IPS-NIHi11 (cell line): ENCODE data around the gene KLHL29.

Experiments used
- DNase-seq: peaks from one replicate; pipeline ENCODE4 v3.0.0; 2012; ENCODE audit warnings: mixed read lengths, low spot score

Gene KLHL29

DNA sequence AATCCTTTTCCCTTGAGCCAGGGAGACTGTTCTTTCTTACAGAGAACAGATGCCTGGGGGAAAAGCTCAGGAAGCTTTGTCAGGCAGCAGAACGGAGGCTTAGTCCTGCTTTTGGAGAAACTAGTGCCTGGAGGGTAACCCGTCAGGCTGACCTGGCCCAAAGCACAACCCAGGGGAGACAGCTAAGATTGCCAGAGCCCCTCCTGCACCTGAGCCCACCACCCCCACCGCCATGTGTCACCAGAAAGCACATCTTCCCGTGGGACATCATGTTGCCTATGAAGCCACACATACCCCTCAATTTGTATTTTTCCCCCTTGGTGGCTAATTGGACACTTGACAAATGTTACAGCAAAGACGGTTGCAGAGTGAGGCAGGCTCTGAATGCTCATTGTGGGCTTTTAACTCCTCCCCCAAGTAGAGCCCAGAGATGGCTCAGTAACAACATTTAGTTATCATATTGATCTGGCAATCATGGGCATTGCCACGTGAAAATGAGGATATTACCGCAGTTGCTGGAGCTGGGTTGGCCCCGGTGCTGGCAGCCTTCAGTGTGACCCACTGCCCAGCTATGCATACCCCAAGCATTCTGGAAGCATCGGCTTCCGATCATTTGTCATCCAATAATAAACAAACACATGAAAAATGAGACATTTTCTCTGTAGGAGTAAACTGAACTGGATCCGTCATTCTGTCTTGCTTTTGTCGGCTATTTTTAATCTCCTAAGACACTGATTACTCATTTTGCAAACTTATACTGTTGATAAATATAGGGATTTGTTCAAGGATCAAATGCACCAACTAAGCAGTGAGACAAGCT lies 312.5 kb downstream of the KLHL29 start:
- DNase-seq, result no peak

DNA sequence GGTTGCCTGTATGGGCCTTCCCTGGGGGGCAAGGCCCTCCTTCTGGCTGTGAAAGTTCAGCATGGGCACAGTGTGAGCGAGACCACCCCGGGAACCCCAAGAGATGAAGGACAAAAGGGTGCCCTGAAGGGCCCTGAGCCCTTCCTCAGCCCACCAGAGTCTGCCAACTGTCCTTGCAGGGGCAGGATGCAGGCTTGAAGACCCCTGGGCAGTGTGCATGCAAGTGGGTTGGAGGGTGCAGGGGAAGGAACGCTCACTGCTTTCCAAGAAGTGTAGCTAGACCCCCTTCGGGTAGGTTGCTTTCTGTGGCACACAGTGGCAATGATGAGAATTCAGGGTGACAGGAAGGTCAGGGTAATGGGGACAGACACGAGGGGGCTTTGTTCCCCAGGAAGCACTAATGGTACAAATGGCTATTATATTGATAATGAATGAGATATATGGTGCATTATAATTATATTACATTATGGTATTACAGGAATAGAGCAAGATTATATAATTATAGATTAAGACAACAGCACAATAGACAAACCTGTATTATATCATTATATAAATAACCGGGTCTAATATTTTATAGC lies 313.2 kb downstream of the KLHL29 start:
- no peak for DNase-seq

DNA sequence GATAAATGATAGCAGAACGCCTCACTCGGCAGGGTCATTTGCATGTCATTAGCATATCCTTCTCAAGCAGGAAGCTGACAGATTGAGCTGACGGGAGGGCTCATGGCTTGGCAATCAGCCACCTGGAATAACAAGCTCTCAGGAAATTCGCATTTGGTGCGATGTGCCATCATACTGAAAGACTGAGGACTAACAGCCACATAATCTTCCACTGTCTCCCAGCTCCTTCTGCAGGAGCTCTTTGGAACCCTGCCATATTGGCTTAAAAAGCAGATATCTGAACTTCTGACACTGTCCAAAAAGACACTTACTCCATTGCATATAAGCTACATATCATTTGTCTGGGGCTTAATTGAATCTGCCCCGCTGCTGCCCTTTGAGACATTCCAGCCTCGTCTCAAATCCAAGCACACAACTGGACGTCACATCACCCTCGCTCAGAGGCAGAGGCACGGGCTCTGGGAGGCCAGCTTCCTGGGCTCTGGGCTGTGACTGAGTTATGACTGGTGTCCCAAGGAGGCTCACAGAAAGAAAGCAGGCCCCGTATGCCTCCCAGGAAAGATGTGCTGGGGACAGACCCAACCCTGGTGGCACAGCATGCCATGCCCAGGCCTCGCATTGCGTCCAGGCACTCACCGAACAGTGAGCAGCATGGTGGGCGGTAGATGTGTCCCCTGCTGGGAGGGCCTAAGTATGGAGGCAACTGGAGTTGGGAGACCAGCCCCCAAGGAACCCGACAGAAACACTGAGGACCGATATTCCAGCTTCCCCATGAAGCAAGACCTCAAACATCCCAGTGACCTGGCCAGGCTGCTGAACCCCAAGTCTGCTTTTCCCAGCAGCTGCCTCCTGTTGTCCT lies 314.0 kb downstream of the KLHL29 start:
- DNase-seq, result no peak

DNA sequence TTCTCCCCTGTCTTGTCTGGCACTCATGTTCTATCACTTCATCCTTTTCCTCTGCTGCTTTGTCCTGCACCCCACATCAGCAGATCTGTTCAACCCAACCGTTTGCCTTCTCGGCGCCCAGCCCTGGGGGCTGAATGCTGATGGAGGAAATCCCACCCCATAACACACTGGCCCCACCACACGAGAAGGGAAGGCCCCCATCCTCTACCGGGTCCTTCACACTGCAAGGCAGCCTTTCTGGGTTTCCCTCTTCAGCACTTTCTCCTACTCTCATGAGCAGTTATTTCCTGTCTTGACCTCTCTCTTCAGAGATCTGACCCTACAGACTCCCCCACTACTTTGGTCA lies 314.6 kb downstream of the KLHL29 start:
- DNase-seq, result no peak

DNA sequence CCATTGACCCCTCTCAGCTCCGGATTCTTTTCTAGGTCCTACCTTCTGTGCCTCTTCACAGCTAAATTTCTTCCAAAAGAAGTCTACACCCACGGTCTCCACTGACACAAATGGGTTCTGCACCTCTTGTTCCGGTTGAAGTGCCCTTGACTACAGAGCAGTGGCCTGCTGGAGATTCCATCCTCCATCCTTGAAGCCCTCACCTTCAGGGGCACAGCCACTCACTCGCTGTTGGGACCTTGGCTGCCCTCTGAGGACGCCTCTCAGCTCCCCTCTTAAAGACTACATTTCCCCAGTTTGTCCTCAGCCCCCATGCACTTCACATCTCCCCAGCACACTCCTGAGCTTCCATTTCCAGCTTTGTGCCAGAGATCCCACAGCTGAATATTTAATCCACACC lies 315.6 kb downstream of the KLHL29 start:
- peak; percentile 4 for DNase-seq

DNA sequence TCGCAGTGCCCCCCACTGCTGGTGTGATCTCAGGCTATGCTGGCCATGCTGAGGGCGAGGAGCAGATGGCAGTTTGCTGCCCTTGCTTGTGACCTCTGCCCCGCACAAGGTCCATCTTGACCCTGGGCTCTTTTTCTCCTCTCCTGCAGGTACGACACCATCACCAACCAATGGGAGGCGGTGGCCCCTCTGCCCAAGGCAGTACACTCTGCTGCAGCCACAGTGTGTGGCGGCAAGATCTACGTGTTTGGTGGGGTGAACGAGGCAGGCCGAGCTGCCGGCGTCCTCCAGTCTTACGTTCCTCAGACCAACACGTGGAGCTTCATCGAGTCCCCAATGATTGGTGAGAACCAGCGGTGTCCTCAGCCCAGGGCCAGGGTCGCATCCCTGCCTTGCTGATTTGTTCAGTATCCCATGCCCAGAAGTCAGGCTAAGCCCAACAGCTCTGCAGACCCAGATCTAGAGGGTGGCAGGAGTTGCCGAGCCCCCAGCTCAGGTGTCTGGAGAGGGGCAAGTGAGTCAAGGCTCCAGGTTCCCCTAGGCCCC lies 318.1 kb downstream of the KLHL29 start:
- peak; percentile 4 for DNase-seq

DNA sequence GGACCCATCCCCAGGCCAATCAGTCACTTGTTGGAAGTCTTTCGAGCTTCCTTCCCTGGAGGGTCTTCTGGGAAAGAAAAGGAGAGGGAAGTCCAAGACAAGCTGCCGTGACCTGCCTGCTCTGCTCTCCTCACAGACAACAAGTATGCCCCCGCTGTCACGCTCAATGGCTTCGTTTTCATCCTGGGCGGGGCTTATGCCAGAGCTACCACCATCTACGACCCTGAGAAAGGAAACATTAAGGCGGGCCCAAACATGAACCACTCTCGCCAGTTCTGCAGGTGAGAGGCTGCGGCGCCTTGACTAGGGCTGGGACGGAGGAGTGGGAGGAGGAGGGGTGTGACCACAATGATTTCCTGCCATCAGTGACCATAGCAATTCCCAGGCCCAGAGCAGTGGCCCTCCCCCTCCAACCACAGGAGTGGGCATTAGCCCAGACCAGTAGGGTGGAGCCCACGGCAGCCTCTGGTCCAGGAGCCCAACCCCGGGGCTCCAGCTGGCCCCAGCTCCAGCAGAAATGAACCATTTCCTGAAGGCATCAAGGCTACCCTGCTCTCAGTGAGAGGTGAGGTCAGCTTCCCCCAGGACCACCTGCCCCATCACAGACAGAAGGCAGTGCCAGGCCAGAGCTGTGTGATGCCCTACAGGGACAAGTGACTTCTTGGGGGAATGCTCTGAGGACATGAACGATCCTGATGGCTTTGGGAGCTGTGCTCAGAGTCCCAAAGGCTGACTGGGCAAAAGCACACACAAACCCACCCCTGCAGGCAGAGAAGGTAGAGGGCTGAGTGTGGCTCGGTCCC lies 318.8 kb downstream of the KLHL29 start:
- DNase-seq, result peak; percentile 11

GRCh38 chr2:23705771-23706612 lies 321.0 kb downstream of the KLHL29 start:
- DNase-seq, result peak; percentile 19

- DNase-seq, result peak; percentile 4
Measured at GRCh38 chr2:23706613-23707078, 321.7 kb downstream of the KLHL29 start.

DNA sequence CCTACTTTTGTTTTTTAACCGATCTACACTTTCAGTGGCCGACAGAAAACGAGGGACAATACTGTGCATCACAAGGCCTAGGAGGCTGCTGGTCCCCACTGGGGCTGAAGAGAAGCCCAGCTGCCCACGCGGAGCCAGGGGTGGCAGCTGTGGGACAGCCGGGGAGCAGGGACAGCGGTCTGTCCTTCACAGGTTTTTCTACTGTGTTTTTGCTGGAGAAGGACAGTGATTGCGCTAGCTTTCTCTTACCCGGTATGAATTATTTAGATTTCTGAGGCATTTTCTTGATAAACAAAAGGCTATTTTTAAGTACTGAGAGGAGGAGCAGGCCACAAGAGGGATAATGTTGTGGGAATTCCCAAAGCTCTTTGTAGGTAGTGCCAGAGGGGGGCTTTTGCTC lies 322.1 kb downstream of the KLHL29 start:
- peak; percentile 6 for DNase-seq

- no peak for DNase-seq
Measured at GRCh38 chr2:23708771-23709170, 323.8 kb downstream of the KLHL29 start.

DNA sequence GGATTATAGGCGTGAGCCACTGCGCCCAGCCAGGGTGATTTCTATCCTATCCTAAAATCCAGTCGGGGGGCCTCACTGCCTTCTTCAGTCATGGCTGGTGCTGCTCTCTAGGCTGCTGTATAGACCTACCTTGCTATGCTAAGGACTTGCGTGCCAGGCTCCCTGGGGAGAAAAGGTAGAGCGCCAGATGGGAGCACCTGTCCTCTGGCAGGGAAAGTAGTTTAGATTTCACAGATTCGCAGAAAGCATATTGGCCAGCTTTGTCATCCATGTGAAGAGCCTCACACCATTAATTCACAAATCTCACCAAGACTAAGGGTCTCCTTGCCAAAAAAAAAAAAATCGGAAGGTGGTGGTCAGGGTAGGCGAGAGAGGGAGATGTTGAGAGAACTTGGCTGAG lies 324.3 kb downstream of the KLHL29 start:
- DNase-seq, result no peak

DNA sequence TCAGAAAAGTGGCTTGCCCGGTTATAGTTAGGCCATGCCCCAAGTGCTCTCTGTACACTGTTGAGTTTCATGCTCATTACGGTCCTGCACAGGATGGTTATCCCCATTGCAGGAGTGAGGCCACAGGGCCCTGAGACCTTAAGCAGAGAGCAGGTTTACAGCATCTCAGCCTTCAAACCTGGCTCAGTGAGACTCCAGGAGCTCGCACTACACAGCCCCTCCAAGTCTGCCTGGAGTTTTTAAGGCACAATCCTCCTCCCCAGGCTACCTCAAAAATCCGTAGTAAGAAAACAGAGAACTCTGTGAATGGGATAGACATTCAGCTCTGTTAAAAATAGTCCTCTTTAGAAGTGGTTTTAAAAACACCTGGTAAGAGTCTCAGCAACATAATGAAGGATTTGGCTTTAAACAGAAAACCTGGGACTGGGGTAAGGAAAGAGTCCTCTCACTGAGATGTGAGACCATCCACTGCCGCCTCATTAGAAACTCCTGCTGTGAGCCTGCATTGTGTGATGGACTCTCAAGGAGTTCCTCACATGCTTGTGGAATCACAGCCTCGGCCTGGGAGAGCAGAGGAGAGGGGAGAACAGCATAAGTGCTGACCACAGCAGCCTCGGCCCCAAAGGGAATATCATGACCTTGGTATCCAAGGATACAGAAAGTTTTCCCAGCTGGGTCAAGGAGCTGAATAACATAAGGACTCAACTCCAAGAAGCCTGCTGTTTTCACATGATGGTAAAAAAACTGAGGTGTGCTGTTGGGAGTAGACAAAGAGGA lies 327.2 kb downstream of the KLHL29 start:
- peak; percentile 57 for DNase-seq

- DNase-seq, result peak; percentile 11
Measured at GRCh38 chr2:23712756-23713151, 327.8 kb downstream of the KLHL29 start.

GRCh38 chr2:23713351-23713750 lies 328.4 kb downstream of the KLHL29 start:
- DNase-seq, result no peak

DNA sequence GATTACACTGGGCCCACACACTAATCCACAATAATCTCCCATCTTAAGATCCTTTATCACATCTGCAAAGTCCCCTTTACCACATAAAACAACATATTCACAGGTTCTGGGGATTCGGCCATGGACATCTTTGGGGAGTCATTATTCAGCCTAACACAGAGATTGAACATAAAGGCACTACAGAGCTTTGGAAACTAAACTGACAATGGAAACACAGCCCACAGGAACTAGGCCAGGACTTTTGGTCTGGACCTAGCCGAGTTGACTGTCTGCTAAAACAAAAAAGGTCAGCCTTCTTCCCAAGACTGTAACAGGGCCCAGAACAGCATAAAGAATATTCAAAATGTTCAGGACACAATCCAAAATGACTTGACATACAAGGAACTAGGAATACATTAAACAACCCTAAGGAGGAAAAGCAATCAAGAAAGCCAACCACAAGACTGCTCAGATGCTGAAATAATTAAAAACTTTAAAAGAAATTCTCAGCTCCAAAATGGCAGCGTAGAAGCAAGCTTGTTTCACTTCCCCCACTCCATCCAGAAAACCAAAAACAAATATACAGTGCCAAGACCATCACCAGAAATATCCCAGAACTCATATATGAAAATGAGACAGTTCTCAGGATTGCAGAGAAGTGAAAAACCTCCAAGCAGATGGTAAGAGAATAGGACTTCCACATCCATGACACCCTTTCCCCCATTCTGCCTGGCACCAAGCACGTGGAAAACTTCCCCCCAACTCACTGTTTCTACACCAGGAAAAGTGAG lies 334.1 kb downstream of the KLHL29 start:
- DNase-seq, result no peak

DNA sequence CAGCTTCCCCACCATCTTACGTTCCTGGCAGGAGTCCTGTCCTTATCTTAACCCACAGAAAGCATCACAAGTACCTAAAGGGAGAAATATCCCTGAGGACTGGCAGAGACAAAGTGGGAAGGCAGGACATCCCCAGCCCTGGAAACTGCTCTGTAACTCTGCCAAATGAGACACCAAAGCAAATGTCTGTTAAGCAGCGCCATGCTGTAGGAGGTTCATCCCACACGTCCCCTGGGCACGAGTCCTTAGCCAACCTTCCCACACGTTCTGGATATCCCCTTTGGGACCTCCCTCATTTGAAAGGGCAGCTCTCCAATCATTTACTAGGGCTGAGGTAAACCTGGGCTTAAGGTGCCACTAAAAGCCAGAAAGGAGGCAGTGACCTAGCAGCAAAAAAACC lies 334.7 kb downstream of the KLHL29 start:
- no peak for DNase-seq

- no peak for DNase-seq
Measured at GRCh38 chr2:23720705-23721453, 335.9 kb downstream of the KLHL29 start.

- no peak for DNase-seq
Measured at GRCh38 chr2:23721454-23721826, 336.5 kb downstream of the KLHL29 start.
